ENCODE measurements around the gene GAS7.

GAS7 gene

DNA sequence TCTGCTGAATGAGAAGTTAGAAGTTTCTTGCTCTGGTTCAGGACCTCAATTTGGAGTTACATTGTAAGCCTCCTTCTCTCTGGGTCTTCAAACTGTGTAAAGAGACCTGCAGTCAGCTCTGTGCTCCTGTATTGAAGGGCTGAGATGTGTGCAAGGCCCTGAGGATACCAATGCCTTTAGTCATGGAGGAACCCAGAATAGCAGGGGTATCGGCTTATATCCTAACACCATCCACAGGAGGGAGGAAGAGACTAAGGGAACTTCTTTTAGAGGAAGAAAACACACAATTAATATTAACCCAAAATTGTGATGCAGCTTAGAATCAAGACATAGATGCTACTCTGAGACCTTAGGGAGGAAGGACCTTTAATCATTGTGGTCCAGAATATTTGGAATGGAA, 336.2 kb downstream of the GAS7 start:
- no peak for TF ChIP-seq CTCF (IDR thresholded peaks at IDR 0.05; ENCODE audit: low read depth, low read length, missing control alignments)
- H3K4me3 ChIP-seq (ENCODE audit: low read depth, low read length), result no peak overlapping the region
- DNase-seq (ENCODE audit: low read depth), result no peak

GRCh38 chr17:9860851-9861250, 337.6 kb downstream of the GAS7 start:
- no peak for DNase-seq (ENCODE audit: low read depth)
- TF ChIP-seq CTCF (IDR thresholded peaks at IDR 0.05; ENCODE audit: low read depth, low read length, missing control alignments), result no peak
- H3K4me3 ChIP-seq (ENCODE audit: low read depth, low read length), result no peak overlapping the region

Data from GM12864 (cell line).